GM21390 (cell line): Measurements from ENCODE around the gene NHP2.
"Not testable (repeated sequence)": the region's sequence is repeated elsewhere in the genome, so short reads cannot be mapped to it uniquely, and the experiment has no call there.

Experiments used
- ATAC-seq: cut with Tn5 transposase; IDR thresholded peaks from one replicate; pipeline ENCODE4 v1.9.1; 2021; ENCODE audit not compliant: unreplicated experiment

The NHP2 gene

DNA sequence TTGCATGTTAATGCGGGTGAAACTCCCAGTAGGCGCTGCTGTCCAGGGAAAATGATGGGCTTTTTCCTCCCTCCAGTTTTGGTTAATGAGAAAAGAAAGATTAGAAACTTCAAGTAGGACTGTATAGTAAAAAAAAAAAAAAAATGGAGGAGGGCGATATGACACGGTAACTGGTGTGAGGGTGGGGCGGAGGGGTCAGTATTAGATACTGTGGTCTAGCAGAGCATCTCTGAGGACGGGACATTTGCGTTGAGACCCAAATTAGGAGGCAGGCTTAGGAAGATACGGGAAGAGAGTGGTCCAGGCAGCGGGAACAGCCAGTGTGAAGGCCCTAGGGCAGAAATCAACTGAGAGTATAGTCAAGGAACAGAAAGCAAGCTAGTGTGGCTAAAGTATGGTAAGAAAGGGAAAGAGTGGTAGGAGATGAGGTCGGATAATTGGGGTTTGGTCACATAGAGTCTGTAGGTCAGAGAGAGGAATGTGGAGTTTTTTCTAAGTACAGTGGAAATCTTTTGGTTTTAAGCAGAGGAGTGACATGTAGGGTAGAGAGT is 22.2 kb downstream of the NHP2 start:
- ATAC-seq, result no peak

DNA sequence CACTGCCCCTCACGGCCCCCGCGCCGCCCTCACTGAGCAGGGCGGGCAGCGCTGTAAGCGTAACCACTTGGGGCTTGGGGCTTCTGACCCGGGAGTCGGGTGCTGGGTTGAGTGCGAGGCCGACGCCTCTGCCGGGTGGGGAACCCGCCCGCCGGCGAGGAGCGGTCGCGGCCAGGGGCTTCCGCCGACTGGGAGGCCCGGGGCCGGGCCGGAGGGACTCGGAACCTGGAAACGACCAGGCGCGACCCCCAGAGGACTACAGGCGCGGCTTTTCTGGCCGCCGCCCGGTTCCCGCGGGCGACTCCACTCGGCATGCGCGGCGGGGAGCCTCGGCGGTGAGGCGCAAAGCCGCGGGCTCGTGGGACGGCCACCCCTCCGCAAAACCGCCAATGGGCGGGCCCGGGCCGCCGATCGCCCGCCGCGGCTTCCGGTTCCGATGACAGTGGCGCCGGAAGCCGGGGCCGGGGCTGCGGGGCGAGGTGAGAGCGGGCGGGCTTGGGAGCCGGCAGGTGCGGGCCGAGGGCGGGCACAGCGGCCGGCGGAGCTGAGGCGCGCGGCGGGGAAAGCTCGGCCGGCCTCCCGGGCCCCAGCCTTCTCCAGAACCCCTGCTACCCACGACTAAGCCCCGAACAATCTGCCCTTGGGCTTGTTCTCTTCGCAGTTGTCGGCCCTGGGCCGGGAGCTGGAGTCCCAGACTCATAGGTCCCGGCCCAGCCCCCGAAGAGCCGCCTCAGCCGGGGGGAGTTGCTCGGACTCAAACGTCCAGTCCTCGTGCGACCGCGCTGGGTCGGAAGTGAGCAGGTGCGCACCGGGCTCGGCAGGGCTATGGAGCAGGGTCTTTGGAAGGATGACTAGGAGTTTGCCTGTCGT is 22.9 kb downstream of the NHP2 start, which contains the start of gene RMND5B:
TSS of gene RMND5B (plus strand) at position 439 of the 870 bp plus-strand sequence. CDS start 7,106 bp downstream, outside the sequence.
- ATAC-seq, result peak; percentile 90

DNA sequence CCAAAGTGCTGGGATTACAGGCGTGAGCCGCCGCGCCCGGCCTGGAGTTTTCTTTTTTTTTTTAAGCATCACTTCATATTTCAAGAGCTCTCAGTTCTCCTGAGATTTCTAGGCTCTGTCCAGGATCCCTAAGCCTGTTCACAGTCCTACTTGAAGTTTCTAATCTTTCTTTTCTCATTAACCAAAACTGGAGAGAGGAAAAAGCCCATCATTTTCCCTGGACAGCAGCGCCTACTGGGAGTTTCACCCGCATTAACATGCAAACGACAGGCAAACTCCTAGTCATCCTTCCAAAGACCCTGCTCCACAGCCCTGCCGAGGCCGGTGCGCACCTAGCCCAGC is 23.5 kb downstream of the NHP2 start:
- not testable (repeated sequence) for ATAC-seq

DNA sequence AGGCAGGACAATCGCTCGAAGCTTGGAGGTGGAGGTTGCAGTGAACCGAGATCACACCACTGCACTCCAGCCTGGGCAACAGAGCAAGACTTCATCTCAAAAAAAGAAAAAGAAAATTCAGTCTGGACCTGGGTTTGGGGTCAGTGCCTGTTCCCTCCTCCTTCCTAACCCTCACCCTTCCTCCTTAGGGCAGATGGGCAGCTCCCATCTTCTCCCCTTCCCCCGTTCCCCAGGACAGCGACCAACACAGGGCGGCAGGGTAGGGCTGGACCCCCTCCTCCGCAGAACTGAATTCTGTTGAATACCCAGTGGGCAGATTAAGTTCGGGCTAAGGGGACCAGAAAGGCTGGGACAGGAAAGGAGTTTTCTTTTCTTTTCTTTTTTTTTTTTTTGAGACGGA is 24.4 kb downstream of the NHP2 start:
- ATAC-seq, result no peak

DNA sequence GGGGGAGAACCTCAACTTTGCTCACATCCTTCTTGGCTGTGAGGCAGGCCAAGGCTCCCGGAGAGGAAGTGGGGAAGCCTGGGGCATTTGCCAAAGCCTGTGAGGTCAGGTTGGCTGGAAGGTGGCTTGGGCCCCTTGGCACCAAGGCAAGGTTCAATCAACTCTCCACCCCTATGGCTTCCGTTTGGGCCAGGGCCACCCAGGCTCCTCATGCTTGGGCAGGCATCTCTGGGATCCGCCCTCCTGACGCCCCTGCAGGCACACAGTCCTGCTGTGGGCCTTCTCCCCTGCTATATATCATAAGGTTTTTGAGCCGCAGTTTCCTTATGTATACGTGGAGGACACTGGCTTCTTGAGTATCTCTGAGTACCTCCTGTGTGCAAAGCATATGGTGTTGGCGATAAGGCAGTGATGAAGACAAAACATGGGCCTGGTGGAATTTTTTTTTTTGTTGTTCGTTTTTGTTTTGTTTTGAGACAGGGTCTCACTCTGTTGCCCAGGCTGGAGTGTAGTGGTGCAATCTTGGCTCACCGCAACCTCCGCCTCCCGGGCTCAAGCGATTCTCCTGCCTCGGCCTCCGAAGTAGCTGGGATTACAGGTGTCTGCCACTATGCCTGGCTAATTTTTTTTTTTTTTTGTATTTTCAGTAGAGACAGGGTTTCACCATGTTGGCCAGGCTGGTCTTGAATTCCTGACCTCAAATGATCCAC is 26.2 kb downstream of the NHP2 start:
- not testable (repeated sequence) for ATAC-seq

DNA sequence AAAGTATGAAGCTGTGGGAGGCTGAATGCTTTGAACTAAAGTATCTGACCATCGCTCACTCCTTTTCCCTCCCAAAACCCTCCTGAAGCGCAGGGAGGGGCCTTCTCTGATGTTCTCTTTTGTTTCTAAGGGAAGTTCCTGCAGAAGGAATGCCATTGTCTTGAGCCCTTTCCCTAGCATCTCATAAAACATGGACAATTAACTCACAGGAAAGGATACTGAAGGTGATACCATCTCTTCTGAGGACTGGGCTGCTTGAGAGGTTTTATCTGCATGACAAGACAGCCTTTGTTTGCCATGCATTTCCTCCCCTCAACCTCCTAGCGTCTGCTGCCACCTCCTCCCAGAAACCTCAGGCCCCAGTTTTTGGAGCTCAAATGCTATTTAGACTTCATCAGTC is 27.1 kb downstream of the NHP2 start:
- ATAC-seq, result no peak

DNA sequence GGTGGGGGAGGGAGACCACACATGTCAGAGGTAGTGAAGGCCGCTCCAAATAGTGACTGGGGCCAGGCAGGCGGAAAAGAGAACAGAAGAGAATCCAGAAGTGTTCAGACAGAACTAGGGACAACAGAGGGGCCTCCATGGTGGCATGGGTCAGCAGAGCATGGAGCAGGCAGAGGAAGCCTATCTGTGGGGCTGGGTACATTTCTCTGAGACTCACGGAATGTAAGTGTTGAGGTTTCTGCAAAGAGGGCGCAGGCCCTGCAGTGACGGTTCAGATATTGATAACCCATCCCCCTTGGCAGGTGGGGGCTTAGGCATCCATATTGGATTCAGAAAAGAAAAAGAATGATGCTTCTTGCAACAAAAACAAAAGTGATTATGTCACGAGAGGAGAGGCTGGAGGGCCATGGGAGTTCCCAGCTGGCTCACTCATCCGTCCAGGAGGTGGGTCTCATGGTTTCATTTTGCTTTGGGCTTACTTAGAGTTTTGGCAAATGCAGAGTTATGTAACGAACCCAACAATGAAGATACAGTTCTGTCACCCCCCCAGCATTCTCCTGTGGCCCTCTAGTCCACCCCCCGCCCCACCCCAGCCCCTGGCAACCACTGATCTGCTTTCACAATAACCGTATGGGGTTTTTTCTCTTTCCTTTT is 28.3 kb downstream of the NHP2 start:
- ATAC-seq, result no peak

DNA sequence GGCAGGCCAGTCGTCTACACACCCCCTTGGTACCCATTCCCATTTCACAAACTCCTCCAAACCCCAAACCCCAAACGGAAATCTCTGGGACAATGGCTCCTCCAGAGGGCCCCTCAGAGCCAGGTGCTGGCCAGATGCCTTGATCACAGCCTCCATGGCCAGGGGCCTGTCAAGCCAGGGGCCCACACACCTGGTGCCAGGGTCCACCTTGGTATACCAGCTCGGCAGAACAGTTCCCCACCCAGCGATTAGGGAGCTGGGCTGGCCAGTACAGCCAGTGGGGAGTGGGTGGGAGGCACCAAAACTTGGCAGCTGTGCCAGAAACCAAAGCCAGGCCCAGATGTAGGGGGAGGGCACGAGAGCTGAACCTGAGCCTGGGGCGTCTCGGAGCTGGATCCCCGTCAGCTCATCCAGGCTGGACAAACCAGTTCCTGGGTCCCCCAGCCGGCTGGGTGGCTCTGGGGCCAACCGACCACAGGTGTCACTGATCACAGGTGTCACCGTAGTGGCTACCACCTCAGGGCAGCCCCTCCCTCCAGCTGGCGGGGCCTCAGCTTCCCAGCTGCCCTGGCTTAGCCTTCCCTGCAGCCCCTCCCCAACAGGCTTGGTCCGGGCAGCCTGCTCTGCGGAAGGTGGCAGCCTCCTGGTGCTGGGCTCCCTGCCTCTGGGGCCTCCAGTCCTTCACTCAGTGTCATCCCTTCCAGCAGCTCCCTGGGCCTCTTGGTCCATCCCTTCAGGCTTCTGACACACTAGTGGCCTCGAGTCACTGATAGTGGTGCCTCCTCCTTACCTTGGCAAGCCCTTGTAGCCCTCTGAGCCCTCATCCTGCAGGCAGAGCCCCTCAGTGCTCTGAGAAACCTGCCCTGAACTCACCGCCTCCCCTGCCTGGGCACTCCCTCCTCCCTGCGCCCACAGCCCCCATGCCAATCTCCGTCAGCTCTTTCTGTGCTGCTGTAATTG is 29.4 kb downstream of the NHP2 start:
- no peak for ATAC-seq

DNA sequence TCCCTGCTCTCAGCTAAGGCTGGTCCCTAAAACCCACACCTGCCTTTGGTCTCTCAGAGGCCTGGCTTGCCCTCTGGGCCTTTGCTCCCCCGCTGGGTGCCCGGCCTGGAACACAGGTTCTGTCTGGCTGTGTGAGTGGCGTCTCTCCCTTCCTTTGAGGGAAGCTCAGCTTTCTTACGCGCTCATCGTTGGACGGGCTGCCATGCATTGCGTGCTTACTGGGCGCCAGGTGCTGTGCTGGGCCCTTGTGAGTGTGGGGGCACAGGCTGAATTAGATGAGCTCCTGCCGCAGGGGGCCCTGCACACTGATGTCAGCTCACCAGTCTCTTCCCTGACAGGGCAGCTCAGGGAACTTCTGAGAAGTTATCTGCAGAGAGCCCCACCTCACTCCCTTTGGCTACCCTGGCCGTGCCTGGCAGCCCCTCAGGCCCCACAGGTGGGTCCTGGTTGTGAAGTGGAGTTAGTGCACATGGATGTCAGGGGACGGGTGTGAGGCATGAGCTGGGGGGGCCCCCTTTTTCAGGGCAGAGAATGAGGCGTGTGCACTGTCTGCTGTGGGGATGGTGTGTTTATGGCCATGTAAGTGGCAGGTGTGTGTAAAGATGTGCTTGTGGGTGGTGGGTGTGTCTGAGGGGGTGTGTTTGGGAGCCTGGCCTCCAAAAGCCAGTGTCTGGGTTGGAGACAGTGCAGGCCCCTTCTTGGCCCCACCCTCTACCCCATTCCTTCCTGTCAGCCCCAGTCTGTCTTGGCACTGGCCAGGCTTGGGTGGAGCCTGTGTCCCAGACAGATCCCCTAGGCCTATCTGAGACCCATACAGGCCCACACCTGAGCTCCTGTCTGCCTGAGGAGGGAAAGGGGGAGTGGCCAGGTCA is 30.4 kb downstream of the NHP2 start:
- ATAC-seq, result no peak

DNA sequence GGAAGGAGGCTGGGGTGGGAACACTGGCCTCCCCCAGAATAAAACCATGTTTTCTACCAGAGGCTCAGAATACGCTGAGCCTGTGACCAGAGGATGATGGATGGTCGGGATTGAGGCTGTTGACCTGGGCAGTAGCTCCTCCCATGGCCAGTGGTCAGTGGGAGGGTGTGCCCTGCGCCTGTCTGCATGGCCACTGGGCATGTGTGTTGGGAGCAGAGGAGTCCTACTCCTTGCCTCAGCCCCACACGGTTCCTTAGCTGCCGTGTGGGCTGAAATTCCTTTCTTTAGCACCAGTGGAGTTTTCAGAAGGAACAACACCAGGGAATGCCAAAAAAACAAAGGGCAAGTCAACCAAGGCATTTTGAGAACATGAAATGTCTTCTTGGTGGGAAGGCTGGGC is 31.3 kb downstream of the NHP2 start:
- ATAC-seq, result no peak

DNA sequence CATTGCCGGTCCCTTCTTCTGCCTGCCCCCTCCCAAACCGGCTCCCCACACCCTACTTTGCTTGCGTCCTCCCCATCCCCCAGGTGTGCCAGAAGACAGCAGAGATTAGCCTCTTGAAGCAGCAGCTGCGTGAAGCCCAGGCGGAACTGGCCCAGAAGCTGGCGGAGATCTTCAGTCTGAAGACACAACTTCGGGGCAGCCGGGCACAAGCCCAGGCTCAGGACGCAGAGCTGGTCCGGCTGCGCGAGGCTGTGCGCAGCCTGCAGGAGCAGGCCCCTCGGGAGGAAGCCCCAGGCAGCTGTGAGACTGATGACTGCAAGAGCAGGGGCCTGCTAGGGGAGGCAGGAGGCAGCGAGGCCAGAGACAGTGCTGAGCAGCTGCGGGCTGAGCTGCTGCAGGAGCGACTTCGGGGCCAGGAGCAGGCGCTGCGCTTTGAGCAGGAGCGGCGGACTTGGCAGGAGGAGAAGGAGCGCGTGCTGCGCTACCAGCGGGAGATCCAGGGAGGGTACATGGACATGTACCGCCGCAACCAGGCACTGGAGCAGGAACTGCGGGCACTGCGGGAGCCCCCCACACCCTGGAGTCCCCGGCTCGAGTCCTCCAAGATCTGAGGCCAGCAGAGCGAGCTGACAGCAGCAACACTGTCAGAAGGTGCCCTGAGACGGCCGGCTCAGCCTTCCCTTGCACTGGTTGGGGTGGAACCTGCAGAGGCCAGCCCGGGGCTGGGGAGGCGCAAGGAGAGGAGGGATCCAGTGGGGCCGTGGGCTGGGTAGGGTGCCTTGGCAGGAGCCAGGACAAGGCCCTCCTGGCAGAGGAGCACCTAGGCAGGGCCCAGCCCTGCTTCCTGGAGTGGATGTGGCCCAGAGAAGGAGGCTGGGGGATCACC is 32.1 kb downstream of the NHP2 start:
- ATAC-seq, result no peak

DNA sequence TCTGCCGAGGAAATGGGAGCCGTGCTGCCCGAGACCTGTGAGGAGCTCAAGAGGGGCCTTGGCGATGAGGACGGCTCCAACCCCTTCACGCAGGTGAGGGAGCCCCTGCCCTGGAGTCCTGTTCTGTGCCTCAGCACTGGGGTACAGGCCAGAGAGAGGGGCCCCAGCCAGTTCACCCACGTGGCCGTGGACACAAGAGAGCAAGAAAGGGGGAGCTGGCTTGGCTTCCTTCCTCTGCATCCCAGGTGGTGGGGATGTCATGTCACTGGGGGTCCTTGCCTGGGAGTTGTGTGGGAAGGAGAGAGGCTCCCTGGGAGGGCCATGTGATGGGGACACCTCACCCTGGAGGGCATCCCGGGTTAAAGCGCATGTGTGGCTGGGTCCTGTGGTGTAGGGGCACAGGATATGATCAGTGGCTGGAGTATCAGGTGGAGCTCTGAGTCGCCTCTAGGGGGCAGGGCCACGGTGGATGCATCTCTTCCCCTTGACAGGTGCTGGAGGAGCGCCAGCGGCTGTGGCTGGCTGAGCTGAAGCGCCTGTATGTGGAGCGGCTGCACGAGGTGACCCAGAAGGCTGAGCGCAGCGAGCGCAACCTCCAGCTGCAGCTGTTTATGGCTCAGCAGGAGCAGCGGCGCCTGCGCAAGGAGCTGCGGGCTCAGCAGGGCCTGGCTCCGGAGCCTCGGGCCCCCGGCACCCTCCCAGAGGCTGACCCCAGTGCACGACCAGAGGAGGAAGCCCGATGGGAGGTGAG is 32.9 kb downstream of the NHP2 start:
- peak; percentile 78 for ATAC-seq

DNA sequence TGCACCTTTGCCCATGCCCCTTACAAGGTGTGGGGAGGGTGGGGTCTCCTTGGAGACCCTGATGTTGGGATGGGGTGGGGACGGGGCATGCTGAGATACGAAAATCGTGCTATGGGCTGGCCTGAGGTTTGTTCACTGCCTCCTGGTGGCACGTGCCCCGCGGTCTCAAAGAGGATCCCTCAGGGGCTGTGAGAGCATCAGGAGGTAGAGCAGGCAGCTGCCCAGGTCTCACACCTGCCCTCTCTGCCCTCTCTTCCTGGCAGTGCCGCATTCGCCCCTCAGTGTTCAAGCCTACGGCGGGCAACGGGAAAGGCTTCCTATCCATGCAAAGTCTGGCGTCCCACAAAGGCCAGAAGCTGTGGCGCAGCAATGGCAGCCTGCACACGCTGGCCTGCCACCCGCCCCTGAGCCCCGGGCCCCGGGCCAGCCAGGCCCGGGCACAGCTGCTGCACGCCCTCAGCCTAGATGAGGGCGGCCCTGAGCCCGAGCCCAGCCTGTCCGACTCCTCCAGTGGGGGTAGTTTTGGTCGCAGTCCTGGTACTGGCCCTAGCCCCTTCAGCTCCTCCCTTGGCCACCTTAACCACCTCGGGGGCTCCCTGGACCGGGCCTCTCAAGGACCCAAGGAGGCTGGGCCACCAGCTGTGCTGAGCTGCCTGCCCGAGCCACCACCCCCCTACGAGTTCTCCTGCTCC is 33.6 kb downstream of the NHP2 start:
- ATAC-seq, result no peak

DNA sequence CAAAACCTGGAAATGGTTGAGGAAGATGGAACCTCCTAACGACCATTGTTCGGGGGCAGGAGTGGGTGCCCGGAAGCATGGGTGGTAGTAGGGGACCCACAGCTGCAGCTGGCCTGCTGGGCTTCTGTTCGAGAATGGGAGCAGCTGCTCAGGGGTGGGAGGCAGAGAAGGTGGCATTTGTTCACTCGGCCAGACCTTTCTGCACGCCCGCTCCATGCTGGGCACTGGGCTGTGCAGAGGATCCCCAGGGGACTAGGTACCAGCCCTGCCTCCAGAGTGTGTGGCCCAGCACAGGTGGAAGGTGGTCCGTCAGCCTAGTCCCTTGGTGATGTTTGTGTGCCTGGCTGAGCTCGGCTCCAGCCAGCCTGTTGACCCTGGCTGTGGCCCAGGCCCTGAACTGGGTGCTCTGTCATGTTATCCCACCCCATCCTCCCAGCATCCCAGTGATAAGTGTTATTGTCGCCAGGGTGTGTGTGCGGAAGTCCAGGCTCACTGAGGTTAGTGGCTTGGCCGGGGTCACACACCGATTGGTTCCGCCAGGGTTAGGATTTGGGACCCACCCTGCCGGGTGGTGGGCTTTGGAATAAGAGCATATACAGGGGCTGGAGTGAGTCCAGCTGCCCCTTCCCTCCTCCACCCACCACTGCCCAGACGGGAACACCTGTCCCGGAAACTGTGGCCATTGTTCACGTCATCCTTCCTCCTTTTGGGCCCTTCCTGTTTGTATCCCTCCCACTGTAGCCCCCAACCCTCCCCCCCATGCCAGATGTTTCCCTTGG is 35.6 kb downstream of the NHP2 start:
- no peak for ATAC-seq

DNA sequence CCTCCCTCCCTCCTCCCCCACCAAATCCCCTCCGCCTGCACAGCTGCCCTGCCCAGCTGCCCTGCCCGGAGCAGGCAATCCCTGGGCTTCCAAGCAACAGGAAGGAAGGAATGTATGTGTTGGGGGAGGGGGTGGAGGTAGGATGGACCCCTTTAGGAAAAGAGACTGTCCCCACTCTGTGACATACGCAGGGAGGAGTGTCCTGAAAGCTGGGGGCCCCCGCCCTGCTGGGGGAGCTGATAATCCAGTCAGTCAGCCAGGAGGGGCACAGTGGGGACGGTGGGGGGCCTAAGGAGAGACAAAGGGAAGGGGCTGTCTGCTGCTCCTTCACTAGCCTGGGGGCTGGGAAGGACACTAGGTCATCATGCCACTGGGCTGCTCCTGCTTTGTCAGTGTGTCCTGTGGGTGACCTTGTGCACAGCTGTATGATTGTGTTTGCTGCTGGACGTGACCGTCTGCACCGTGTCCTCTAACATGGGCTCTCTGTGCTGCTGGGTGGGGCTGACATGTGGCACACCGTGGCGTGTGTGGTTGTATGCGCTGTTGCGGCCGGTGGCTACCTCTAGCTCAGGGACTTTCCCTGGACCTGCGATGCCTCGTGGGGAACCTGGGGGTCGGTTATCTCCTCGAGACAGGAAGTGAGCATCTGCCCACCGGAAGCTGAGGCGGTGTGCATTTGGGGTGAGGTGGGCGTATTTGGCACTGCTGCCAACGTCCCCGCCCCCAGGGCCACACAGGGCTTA is 37.4 kb downstream of the NHP2 start:
- ATAC-seq, result peak; percentile 22

DNA sequence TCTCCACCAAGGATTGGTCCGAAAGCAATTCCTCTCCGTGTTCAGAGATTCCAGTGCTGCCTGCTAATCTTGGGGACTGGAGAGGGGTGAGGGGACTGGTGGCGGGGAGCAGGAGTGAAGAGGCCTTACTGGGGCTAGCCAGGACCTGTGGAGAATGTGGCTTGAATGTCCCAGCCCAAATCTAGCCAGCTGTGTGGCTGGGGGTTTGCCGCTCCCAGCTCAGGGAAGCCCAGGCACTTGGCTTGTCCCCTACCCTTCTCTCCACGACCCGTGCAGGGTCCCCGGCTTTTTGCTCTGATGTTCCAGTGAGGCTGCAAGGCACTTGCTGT is 37.9 kb downstream of the NHP2 start:
- ATAC-seq, result no peak
